Cardiac fibroblast (primary cell): ENCODE measurements around the gene CDC42BPG.

ENCODE experiments used
- DNase-seq, 2 donors: peaks; one replicate each; pipeline versions ENCODE4 v3.0.0 to v3.0.0-alpha.2; 2010; ENCODE audit warnings: low read depth in 2 of 2
- H3K4me3 ChIP-seq, 2 donors: replicated peaks in 1 of 2; 1 replicate in 1 of 2; 2 replicates in 1 of 2; pipeline ENCODE4 v1.5.1; 2011; ENCODE audit warnings: low read depth in 2 of 2, low read length in 2 of 2, mild to moderate bottlenecking in 2 of 2, moderate library complexity in 1 of 2
- CTCF ChIP-seq: IDR thresholded peaks from one replicate; pipeline ENCODE4 v1.5.1; 2011; ENCODE audit warnings: low read depth, mild to moderate bottlenecking, low read length, inconsistent platforms

The CDC42BPG gene

DNA sequence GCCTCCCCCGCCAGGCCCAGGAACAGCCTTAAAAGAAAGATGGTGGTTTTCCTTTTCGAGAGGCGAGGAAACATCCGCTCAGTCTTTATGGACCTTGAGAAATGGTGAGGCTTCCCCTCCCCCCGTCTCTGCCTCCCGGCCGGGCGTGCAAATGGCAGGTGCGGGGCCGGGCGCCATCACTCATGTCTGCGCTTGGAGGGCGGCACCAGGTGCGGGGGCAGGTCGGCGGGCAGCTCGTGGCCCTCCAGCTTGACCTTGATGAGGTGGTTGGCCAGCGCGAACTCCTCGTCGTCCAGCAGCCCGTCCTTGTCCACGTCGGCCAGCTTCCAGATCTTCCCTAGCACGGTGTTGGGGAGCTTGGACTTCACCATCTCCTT, 9.7 kb upstream of the CDC42BPG start:
- no peak for TF ChIP-seq CTCF
- no peak overlapping the region for H3K4me3 ChIP-seq
- DNase-seq = no peak

DNA sequence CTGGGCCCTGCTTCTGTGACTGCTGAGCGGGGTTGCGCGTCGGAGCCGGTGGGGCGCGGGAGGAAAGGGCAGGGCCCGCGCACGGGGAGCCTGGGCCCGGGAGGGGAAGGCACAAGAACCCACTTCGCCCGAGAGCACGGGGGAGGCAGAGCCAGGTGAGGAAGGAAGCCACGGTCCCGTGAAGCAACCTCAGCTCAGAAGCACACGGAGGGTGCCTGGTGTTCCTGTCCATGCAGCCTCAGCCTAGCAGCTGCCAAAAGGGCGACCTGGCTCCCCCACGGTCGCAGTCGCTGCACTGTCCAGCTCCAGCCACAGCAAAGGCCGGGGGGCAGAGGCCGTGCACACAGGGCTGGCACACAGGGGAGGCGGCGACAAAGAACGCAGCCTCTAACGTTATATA, 9.3 kb upstream of the CDC42BPG start:
- no peak for TF ChIP-seq CTCF
- DNase-seq = no peak
- no peak overlapping the region for H3K4me3 ChIP-seq

- no peak for DNase-seq
- TF ChIP-seq CTCF = no peak
- H3K4me3 ChIP-seq = no peak overlapping the region
Observed at GRCh38 chr11:64852804-64853509, 8.5 kb upstream of the CDC42BPG start.

GRCh38 chr11:64851831-64852351, 7.4 kb upstream of the CDC42BPG start:
- no peak for DNase-seq
- TF ChIP-seq CTCF = no peak
- no peak overlapping the region for H3K4me3 ChIP-seq

DNA sequence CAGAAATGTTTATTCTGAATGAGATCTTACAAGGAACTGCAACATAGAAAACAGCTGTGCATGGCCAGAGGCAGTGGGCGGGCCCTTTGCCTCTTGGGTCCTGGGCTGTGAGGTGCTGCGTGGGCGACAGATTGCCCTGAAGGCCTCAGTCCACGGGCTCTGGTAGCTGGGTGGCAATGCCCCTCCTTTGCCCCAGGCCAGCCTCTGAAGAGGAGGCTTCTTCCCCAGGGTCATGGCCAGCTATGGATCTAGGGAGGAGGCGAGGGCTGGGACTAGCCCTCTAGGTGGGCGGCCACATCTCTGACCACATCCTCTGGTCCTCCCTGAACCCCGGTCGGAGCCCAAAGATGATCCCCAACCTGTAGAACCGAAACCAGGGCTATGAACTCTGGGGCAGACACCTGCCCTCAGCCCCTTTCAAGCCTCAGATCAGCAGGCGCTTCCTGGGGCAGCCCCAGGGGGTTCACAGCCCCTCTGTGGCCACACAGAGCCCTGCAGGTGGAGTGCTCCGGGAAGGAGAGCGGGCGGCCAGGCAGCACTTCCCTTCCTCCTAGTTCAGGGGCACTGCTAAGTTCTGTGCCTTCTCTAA, 6.6 kb upstream of the CDC42BPG start:
- H3K4me3 ChIP-seq = no peak overlapping the region
- no peak for DNase-seq
- TF ChIP-seq CTCF = no peak

- no peak overlapping the region for H3K4me3 ChIP-seq
- DNase-seq = peak; percentile 35 to 68
- no peak for TF ChIP-seq CTCF
Observed at GRCh38 chr11:64849598-64850356, 5.3 kb upstream of the CDC42BPG start.
